Brain microvascular endothelial cell (primary cell): ENCODE data around the gene FITM1.
A peak's percentile ranks its signal among the peaks of the same experiment; 100 is the strongest.

Experiments
- DNase-seq: peaks from one replicate; pipeline ENCODE4 v3.0.0-alpha.2; 2020
- H3K27ac ChIP-seq: fragments of 250-450 bp; sonication (Bioruptor Pico); 2 replicates; pipeline ENCODE4 v1.5.1; 2020; ENCODE audit warnings: mild to moderate bottlenecking, moderate library complexity
- H3K27me3 ChIP-seq: fragments of 250-450 bp; sonication (Bioruptor Pico); replicated peaks from 2 replicates; pipeline ENCODE4 v1.5.1; 2020; ENCODE audit warnings: mild to moderate bottlenecking
- H3K36me3 ChIP-seq: fragments of 250-450 bp; sonication (Bioruptor Pico); replicated peaks from 2 replicates; pipeline ENCODE4 v1.5.1; 2020; ENCODE audit warnings: mild to moderate bottlenecking
- H3K4me3 ChIP-seq: 2 replicates; pipeline ENCODE4 v1.5.1; 2011; ENCODE audit warnings: low read depth, mild to moderate bottlenecking, control low read depth, low read length, moderate library complexity
- CTCF ChIP-seq: IDR thresholded peaks from 2 replicates; pipeline ENCODE4 v1.5.1; 2011; ENCODE audit warnings: low read depth, mild to moderate bottlenecking, moderate library complexity, low read length, control low read depth, inconsistent platforms; ENCODE audit errors: missing control alignments
- in situ Hi-C: cut with HindIII; loops from 2 replicates; pipeline ENCODE4 v1.10.0; 2017; ENCODE audit warnings: low sequenced_read_pairs, low pct_ligation_motif_present

FITM1 gene

GRCh38 chr14:24092110-24092504, 38.4 kb upstream of the FITM1 start:
- no peak overlapping the region for H3K27ac ChIP-seq
- in situ Hi-C loops: no loop called here
- no peaks in the 10 kb centered on the region for H3K36me3 ChIP-seq

GRCh38 chr14:24092505-24093206, 37.8 kb upstream of the FITM1 start:
- Histone ChIP-seq H3K4me3 (no peak overlapping the region), H3K36me3 (no peaks in the 10 kb centered on the region), H3K27ac (no peak overlapping the region), H3K27me3 (no peaks in the 10 kb centered on the region)
- no peak for TF ChIP-seq CTCF
- no peak for DNase-seq
- in situ Hi-C loops: no loop called here

More at GRCh38 chr14:24092110-24092504, 38.4 kb upstream of the FITM1 start:
- DNase-seq: no peak
- no peak for TF ChIP-seq CTCF
- Histone ChIP-seq H3K27me3 (no peaks in the 10 kb centered on the region), H3K4me3 (no peak overlapping the region)

GRCh38 chr14:24093207-24093900, 37.1 kb upstream of the FITM1 start:
- H3K36me3 ChIP-seq: no peaks in the 10 kb centered on the region
- in situ Hi-C loops: no loop called here
- H3K27ac ChIP-seq: no peak overlapping the region
- H3K4me3 ChIP-seq: peak overlapping the region; percentile 74
- no peak for TF ChIP-seq CTCF
- no peaks in the 10 kb centered on the region for H3K27me3 ChIP-seq
- DNase-seq: no peak

- peak; percentile 68 for DNase-seq
- Histone ChIP-seq H3K36me3 (no peaks in the 10 kb centered on the region), H3K27ac (peak within 1 kb of the TSS; percentile 25), H3K27me3 (no peaks in the 10 kb centered on the region), H3K4me3 (peak within 1 kb of the TSS; percentile 74)
- peak; percentile 5 for TF ChIP-seq CTCF
- in situ Hi-C loops: no loop called here
These were observed 36.3 kb upstream of the FITM1 start, which contains the start of gene PCK2 for GRCh38 chr14:24093901-24094840. Gene PCK2 (plus strand): TSS chr14:24094311. CDS start chr14:24094406, 95 bp downstream.

- no peak for TF ChIP-seq CTCF
- Histone ChIP-seq H3K4me3 (peak overlapping the region; percentile 74), H3K27ac (no peak overlapping the region), H3K36me3 (no peaks in the 10 kb centered on the region), H3K27me3 (no peaks in the 10 kb centered on the region)
- DNase-seq: no peak
- in situ Hi-C loops: no loop called here
These were observed 35.6 kb upstream of the FITM1 start for GRCh38 chr14:24094841-24095270.
